Left kidney (tissue), 2 donors: ENCODE measurements around the gene CARNS1. TPM values are rescaled to one million over a fixed set of nuclear protein-coding genes. Genes with fewer than 3 reads are reported as not detected.
"Not testable (repeated sequence)": the region's sequence is repeated elsewhere in the genome, so short reads cannot be mapped to it uniquely, and the experiment has no call there.

ENCODE experiments used
- DNase-seq: peaks from one replicate; pipeline ENCODE4 v3.0.0-alpha.2; 2013
- polyA plus RNA-seq: library from polyadenylated mRNA; unstranded; fragments of 120-200 nt; gene quantifications from one replicate; pipeline ENCODE4 v1.2.1, GENCODE V29; 2013; ENCODE audit not compliant: insufficient read length

Gene CARNS1
- polyA plus RNA-seq, 1 donor, result 4.4 TPM

- DNase-seq, result no peak
These were observed 19.3 kb upstream of the CARNS1 start for GRCh38 chr11:67396259-67396581.

DNA sequence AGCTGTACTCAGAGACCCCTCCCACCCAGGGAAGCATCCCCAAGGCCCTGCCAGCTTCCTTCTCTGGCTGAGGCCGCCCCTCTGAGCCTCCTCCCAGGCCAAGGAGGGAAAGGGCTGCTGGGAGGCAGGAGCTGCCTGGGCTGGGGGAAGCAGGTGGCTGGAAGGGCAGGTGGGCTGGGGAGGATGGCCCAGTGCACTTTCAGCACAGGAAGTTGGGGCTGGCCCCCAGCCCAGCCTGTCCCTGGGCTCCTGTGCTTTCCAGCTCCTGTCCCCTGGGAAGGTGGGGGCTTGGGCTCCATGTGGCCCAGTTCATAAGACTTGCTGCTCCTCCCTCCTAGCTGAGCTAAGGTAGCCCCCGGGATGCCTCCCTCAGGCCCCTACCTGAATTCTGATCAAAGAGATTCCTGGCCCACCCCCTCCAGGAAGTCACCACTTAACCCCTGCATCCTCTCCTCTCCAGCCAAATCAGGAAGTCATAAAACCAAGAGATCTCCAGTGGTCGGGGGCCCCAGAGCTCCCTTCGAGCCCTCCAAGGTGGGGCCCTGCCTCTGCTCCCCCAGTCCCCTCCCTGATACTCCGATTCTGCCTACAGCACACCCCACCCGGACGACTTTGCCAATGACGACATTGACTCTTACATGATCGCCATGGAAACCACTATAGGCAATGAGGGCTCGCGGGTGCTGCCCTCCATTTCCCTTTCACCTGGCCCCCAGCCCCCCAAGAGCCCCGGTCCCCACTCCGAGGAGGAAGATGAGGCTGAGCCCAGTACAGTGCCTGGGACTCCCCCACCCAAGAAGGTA lies 18.7 kb upstream of the CARNS1 start:
- no peak for DNase-seq

- DNase-seq, result no peak
These were observed 17.9 kb upstream of the CARNS1 start for GRCh38 chr11:67397536-67397935.

DNA sequence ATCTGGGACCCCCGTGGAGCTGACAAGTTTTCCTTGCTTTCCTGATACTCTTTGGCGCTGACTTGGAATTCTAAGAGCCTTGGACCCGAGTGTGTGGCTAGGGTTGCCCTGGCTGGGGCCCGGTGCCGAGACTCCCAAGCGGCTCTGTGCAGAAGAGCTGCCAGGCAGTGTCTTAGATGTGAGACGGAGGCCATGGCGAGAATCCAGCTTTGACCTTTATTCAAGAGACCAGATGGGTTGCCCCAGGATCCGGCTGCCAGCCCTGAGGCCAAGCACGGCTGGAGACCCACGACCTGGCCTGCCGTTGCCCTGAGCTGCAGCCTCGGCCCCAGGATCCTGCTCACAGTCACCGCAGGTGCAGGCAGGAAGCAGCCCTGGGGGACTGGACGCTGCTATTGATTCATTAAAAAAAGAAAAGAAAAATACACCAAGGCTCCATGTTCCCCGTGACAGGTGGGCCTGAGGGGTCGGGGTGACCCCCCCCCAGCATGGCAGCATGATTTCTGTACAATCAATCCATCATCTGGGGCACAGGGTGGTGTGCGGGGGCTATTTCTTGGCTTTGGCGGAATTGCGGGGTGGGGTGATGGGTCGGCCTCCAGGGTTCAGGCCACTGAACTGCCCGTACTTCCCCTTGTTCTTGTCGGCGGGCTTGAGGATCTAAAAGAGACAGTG lies 17.4 kb upstream of the CARNS1 start:
- no peak for DNase-seq

- no peak for DNase-seq
These were observed 16.6 kb upstream of the CARNS1 start for GRCh38 chr11:67398661-67399563.

DNA sequence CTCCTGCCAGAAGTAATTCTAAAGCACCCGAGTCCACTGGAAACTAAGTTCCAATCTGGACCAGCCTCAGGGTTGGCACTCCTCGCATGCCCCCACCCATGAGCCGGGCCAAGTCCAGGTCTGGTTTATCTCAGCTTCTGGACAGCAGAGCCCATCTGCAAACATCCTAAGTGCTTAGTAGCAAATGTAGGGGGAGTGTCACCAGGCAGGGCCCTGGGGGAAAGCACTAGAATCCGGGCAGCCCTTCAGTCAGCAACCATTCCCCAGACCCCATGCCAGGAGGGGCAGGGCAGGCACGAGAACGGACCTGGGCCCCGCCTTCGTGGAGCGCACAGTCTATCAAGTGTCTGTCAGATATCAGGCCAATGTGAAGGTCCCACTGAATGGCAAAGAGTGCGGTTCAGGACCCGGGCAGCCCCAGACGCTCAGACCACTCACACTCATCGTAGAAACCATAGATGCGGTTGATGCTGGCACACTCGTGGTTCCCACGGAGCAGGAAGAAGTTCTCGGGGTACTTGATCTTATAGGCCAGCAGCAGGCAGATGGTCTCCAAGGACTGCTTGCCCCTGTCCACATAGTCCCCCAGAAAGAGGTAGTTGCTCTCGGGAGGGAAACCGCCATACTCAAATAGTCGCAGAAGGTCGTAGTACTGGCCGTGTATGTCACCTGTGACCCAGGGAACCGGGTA lies 15.1 kb upstream of the CARNS1 start:
- no peak for DNase-seq

- no peak for DNase-seq
These were observed 14.5 kb upstream of the CARNS1 start for GRCh38 chr11:67400942-67401494.

DNA sequence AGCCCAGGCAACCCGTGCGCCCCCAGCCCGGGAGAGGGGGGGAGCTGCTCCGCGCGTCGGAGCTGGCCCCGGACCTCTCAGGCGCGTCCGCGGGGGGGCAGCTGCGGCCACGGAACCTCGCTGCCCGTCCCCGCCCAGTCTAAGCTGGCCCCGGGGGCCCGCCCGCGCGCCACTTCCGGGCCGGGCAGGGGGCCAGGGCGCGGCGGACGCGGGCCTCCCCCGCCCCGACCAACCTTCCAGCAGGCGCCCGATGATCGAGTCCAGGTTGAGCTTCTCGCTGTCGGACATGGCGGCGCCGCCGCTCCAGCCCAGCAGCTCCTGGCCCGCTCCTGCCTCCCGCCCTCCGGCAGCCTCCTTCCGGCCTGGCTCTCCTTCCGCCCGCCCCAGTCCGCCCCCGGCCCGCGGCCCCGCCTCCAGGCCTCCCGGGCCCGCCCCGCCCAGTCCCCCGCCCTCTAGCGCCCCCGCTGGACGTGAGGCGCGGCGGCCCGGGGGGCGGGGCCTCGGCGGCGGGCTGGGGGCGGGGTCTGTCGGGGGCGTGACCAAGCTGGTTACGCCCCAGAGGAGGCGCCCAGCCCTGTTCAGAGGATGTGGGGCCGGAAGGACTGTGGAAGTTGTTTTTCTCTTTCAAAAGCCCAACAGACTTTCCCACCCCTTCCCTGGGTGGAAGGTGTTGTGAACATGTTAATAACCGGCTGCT lies 13.8 kb upstream of the CARNS1 start, which contains the start of gene PPP1CA:
PPP1CA (minus strand) TSS at position 364 of the 697 bp plus-strand sequence; CDS start at position 288, 76 bp downstream.
- peak; percentile 86 for DNase-seq

- DNase-seq, result not testable (repeated sequence)
These were observed 13.2 kb upstream of the CARNS1 start for GRCh38 chr11:67402192-67402839.

DNA sequence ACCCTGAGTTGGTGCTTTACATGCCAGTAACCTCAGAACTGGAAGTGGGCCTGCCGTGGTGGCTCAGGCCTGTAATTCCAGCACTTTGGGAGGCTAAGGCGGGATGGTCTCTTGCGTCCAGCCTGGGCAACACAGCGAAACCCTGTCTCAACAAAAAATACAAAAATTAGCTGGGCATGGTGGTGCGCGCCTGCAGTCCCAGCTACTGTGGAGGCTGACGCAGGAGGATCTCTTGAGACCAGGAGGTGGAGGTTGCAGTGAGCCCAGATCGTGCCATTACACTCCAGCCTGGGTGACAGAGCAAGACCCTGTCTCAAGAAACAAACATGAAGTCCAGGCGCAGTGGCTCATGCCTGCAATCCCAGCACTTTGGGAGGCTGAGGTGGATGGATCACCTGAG lies 12.4 kb upstream of the CARNS1 start:
- DNase-seq, result not testable (repeated sequence)

DNA sequence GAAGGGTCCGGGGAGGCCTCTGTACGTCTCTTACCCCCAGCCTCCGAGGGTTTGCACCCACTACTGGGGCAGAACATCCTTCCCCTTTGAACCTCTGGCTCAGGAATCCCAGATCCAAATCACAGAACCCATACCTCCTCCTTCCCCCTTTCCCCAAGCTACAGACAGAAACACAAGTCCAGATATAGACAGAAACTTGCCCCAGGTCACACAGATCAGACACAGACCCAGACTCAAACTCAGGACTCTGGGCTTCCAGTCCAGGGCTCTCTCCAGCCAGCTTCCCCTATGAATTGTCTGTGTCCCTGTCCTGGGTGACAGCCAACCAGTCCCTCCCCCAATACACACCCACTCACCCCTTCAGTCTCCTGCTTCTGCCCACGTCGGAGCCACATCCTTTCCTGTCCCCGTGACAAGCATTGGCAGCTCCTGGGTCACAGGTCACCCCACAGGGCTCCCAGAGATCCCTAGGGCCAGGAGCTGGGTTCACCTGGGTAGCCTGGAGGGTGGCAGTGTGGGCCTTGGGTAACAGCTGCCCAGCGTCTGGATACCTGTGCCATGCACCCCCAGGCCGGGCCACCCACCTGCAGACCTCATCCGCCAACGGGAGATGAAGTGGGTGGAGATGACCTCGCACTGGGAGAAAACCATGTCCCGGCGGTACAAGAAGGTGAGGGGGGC lies 10.8 kb upstream of the CARNS1 start:
- DNase-seq, result no peak

- no peak for DNase-seq
These were observed 10.3 kb upstream of the CARNS1 start for GRCh38 chr11:67405196-67405567.

- DNase-seq, result no peak
These were observed 9.7 kb upstream of the CARNS1 start for GRCh38 chr11:67405688-67406339.

DNA sequence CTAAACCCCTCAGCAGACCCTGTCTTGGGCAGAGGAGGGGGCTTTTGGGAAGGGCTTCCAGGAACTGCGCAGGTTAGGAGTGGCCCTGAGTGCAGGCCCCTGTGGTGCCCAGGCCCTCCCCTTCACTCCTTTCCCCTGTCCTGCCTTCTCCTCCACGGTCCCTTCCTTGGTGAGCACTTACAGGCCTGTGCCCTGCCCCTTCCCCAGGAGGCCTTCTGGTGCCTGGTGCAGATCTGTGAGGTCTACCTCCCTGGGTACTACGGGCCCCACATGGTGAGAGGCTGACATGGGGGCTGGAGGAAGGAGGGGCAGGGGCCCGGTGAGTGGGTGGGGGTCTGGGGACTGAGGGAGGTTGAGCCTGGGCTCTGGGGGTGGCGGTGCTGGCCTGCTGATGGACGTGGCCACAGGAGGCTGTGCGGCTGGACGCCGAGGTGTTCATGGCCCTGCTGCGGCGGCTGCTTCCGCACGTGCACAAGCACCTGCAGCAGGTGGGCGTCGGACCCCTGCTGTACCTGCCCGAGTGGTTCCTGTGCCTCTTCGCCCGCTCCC lies 9.0 kb upstream of the CARNS1 start:
- DNase-seq, result no peak

DNA sequence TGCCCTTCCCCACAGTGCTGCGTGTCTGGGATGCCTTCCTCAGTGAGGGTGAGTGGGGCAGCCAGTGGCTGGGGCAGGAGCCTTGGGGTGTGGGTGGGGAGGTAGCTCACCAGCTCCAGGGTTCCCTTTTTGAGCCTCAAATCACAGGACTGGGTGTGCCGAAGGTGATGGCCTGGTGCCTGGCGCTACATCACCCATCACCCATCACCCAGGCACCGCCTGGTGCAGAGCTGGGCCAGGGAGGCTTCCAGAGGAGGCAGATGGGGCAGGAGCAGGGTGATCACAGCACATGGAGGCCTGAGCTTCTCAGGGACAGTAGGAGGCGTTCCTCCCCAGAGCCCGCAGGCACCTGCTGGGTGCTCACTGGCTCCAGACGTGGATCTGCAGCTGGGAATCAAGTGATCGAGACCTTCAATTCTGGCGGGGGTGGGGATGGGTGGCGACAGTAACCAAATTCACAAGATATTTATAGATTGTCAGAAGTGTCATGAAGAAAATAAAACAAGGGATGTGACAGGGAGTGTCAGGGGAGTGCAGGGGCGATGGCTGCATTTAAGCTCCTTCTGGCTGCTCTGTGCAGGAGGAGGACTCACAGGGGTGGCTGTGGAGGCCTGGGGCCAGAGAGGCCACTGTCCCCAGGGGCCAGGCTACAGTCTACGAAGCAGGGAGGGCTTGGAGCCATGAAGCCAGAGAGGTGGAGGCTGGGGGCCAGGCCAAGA lies 8.3 kb upstream of the CARNS1 start:
- DNase-seq, result no peak

- DNase-seq, result no peak
These were observed 7.8 kb upstream of the CARNS1 start for GRCh38 chr11:67407688-67408163.

DNA sequence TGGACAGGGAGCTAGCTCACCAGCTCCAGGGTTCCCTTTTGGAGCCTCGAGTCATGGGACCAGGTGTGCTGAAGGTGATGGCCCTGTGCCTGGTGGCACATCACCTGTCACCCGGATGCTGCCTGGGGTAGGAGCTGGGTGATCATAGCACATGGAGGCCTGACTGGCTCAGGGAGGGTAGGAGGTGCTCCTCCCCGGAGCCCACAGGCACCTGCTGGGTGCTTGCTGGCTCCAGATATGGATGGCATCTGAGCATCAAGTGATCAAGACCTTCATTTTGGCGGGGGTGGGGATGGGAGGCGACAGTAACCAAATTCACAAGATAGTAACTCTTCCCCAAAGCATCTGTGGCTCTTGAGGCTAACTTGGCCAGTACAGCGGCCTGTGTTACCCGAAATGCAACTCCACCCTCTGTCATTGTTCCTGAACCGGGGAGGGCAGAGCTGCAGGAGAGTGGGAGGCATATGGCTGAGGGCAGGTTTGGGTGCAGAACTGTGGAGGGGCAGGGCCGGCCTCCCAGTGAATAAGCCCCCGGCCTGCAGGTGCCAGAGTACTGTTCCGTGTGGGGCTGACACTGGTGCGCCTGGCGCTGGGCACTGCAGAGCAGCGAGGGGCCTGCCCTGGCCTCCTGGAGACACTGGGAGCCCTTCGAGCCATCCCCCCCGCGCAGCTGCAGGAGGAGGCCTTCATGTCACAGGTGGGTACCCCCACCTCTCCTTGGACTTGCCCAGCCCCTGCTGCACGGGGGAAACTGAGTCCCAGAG lies 6.9 kb upstream of the CARNS1 start:
- DNase-seq, result no peak
